D341Med (cell line): Measurements from ENCODE around the gene IGSF10.

Experiments used
- DNase-seq: peaks from one replicate; pipeline ENCODE4 v3.0.0; 2012; ENCODE audit warnings: low spot score

IGSF10 gene

GRCh38 chr3:151419806-151420205 lies 41.1 kb downstream of the IGSF10 start:
- DNase-seq: no peak

DNA sequence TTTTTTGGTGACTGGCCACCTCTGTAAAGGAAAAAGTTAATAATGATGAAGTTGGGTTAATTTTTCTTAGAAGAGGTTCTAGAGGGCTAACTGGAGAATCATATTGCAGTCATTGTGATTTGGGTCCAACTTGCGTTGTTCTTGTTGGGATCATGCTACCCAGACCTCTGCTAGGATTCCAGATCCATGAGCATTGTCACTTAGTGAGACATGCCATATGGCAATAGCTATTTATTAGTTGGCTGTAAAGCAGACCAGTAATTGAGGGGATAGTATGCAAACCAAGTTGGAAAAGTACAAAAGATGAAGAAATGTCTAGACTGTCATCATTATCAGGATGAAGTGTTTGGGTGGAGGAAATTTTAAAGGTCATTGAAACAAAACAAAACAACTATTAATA lies 45.6 kb downstream of the IGSF10 start:
- DNase-seq: no peak

- DNase-seq: peak; percentile 43
Measured at GRCh38 chr3:151412989-151413388, 47.9 kb downstream of the IGSF10 start.
